Panc1 (cell line): ENCODE results near the gene LINGO1.

Experiments
- CTCF ChIP-seq: fragments of 450-650 bp; IDR thresholded peaks from 2 replicates; pipeline ENCODE4 v1.5.1; 2017; ENCODE audit warnings: mild to moderate bottlenecking
- POLR2AphosphoS5 ChIP-seq: IDR thresholded peaks from 2 replicates; pipeline ENCODE4 v1.6.1; 2012; ENCODE audit warnings: mild to moderate bottlenecking, low read depth, low read length, moderate library complexity
- REST ChIP-seq, 2 experiments: IDR thresholded peaks; 2 replicates each; pipeline ENCODE4 v1.6.1; 2011 to 2012; ENCODE audit warnings: low read depth in 2 of 2, control low read depth in 1 of 2, low read length in 1 of 2, mild to moderate bottlenecking in 1 of 2, moderate library complexity in 1 of 2; ENCODE audit not compliant: insufficient read depth in 1 of 2
- SIN3A ChIP-seq: IDR thresholded peaks from 2 replicates; pipeline ENCODE4 v1.6.1; 2012; ENCODE audit warnings: low read depth, mild to moderate bottlenecking, low read length, moderate library complexity, borderline replicate concordance; ENCODE audit not compliant: insufficient read depth
- TCF7L2 ChIP-seq: IDR thresholded peaks from 2 replicates; pipeline ENCODE4 v1.6.1; 2011; ENCODE audit warnings: mild to moderate bottlenecking, low read depth, low read length, inconsistent platforms

- no peak for TF ChIP-seq CTCF
- no peak for TF ChIP-seq POLR2AphosphoS5
- no peak for TF ChIP-seq REST (IDR thresholded peaks at IDR 0.05; ENCODE audit: insufficient read depth in 1 of 2, low read depth in 2 of 2, low read length in 1 of 2)
- TF ChIP-seq SIN3A = no peak
- TF ChIP-seq TCF7L2 = no peak
Measured at GRCh38 chr15:77647961-77648360, 15.2 kb upstream of the LINGO1 start.
